ENCODE measurements around the gene CLDN24.
"Not testable (repeated sequence)": the region's sequence is repeated elsewhere in the genome, so short reads cannot be mapped to it uniquely, and the experiment has no call there.

CLDN24 gene

GRCh38 chr4:183347566-183347965 lies 25.3 kb upstream of the CLDN24 start:
- no peak for DNase-seq (ENCODE audit: low read depth in 3 of 3)

GRCh38 chr4:183347146-183347545 lies 24.9 kb upstream of the CLDN24 start:
- no peak for DNase-seq (ENCODE audit: low read depth in 3 of 3)

- no peak for DNase-seq (ENCODE audit: low read depth in 3 of 3)
Observed at GRCh38 chr4:183345261-183345660, 23.0 kb upstream of the CLDN24 start.

GRCh38 chr4:183344523-183345255 lies 22.5 kb upstream of the CLDN24 start:
- DNase-seq (ENCODE audit: low read depth in 3 of 3) = no peak

- no peak for DNase-seq (ENCODE audit: low read depth in 3 of 3)
Observed at GRCh38 chr4:183343730-183344129, 21.5 kb upstream of the CLDN24 start.

GRCh38 chr4:183342541-183343533 lies 20.6 kb upstream of the CLDN24 start:
- DNase-seq (ENCODE audit: low read depth in 3 of 3) = no peak

- no peak for DNase-seq (ENCODE audit: low read depth in 3 of 3)
Observed at GRCh38 chr4:183337833-183338232, 15.6 kb upstream of the CLDN24 start.

GRCh38 chr4:183337349-183337748 lies 15.1 kb upstream of the CLDN24 start:
- DNase-seq (ENCODE audit: low read depth in 3 of 3) = no peak

GRCh38 chr4:183335369-183335940 lies 13.2 kb upstream of the CLDN24 start:
- no peak for DNase-seq (ENCODE audit: low read depth in 3 of 3)

- DNase-seq (ENCODE audit: low read depth in 3 of 3) = no peak
Observed at GRCh38 chr4:183333983-183334382, 11.8 kb upstream of the CLDN24 start.

GRCh38 chr4:183333202-183333601 lies 11.0 kb upstream of the CLDN24 start:
- DNase-seq (ENCODE audit: low read depth in 3 of 3) = no peak

- DNase-seq (ENCODE audit: low read depth in 3 of 3) = no peak
Observed at GRCh38 chr4:183332447-183332846, 10.2 kb upstream of the CLDN24 start.

GRCh38 chr4:183330841-183331240 lies 8.6 kb upstream of the CLDN24 start:
- no peak for DNase-seq (ENCODE audit: low read depth in 3 of 3)

- no peak for DNase-seq (ENCODE audit: low read depth in 3 of 3)
Observed at GRCh38 chr4:183329954-183330742, 7.9 kb upstream of the CLDN24 start.

GRCh38 chr4:183329244-183329643 lies 7.0 kb upstream of the CLDN24 start:
- no peak for DNase-seq (ENCODE audit: low read depth in 3 of 3)

- DNase-seq (ENCODE audit: low read depth in 3 of 3) = no peak
Observed at GRCh38 chr4:183328832-183329231, 6.6 kb upstream of the CLDN24 start.

GRCh38 chr4:183327827-183328226 lies 5.6 kb upstream of the CLDN24 start:
- DNase-seq (ENCODE audit: low read depth in 3 of 3) = no peak

GRCh38 chr4:183326853-183327252 lies 4.6 kb upstream of the CLDN24 start:
- DNase-seq (ENCODE audit: low read depth in 3 of 3) = no peak

GRCh38 chr4:183326387-183326786 lies 4.2 kb upstream of the CLDN24 start:
- not testable (repeated sequence) for DNase-seq (ENCODE audit: low read depth in 3 of 3)

GRCh38 chr4:183324619-183325018 lies 2.4 kb upstream of the CLDN24 start:
- no peak for DNase-seq (ENCODE audit: low read depth in 3 of 3)

GRCh38 chr4:183324056-183324455 lies 1.8 kb upstream of the CLDN24 start:
- DNase-seq (ENCODE audit: low read depth in 3 of 3) = not testable (repeated sequence)

GRCh38 chr4:183323295-183323694 lies 1.1 kb upstream of the CLDN24 start:
- no peak for DNase-seq (ENCODE audit: low read depth in 3 of 3)
